NCI-H524 (cell line): ENCODE measurements around the gene ABCA8.
"Not testable (repeated sequence)": the region's sequence is repeated elsewhere in the genome, so short reads cannot be mapped to it uniquely, and the experiment has no call there.

Experiments used
- DNase-seq, 2 experiments: peaks; one replicate each; lab custom pipeline; 2025; lab: John Stamatoyannopoulos, UW

Gene ABCA8, protein sequence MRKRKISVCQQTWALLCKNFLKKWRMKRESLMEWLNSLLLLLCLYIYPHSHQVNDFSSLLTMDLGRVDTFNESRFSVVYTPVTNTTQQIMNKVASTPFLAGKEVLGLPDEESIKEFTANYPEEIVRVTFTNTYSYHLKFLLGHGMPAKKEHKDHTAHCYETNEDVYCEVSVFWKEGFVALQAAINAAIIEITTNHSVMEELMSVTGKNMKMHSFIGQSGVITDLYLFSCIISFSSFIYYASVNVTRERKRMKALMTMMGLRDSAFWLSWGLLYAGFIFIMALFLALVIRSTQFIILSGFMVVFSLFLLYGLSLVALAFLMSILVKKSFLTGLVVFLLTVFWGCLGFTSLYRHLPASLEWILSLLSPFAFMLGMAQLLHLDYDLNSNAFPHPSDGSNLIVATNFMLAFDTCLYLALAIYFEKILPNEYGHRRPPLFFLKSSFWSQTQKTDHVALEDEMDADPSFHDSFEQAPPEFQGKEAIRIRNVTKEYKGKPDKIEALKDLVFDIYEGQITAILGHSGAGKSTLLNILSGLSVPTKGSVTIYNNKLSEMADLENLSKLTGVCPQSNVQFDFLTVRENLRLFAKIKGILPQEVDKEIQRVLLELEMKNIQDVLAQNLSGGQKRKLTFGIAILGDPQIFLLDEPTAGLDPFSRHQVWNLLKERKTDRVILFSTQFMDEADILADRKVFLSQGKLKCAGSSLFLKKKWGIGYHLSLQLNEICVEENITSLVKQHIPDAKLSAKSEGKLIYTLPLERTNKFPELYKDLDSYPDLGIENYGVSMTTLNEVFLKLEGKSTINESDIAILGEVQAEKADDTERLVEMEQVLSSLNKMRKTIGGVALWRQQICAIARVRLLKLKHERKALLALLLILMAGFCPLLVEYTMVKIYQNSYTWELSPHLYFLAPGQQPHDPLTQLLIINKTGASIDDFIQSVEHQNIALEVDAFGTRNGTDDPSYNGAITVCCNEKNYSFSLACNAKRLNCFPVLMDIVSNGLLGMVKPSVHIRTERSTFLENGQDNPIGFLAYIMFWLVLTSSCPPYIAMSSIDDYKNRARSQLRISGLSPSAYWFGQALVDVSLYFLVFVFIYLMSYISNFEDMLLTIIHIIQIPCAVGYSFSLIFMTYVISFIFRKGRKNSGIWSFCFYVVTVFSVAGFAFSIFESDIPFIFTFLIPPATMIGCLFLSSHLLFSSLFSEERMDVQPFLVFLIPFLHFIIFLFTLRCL (N-terminal part only)

DNA sequence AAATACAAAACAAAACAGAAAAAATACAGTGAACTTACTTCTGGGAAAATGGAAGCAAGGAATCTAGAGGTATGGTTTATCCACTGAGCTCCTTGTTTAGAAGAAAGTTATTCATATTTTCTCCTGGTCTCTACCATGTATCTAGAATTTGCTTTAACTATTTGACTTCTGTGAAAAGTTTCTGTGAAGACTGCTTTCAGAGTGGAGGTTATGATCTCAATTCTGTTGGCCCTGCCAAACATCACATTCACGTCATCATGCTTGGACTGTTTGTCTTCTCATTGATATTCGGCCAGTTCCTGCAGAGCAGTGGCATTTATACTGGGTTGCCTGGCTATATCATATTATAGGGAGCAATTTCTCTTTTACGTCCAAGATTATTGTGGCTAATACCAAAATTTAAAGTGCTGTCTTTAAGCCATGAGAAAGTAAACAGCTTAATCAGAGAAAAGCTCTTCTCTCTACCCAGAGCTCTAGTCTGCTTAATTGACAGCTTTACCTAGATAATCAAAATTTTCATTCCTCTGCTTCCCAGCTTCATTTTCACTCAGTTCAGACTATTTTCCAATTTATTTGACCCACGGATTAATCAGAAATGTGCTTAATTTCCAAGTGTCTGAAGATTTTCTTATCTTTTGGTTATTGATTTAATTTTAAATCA, at the start of gene ABCA8:
TSS of gene ABCA8 (minus strand) at position 212 of the 661 bp plus-strand sequence. CDS start 13,358 bp downstream, outside the sequence.
- no peak for DNase-seq

DNA sequence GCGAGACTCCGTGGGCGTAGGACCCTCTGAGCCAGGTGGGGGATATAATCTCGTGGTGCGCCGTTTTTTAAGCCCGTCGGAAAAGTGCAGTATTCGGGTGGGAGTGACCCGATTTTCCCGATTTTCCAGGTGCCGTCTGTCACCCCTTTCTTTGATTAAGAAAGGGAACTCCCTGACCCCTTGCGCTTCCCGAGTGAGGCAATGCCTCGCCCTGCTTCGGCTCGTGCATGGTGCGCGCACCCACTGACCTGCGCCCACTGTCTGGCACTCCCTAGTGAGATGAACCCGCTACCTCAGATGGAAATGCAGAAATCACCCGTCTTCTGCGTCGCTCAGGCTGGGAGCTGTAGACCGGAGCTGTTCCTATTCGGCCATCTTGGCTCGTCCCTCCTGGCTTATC, 49.6 kb upstream of the ABCA8 start:
- not testable (repeated sequence) for DNase-seq

DNA sequence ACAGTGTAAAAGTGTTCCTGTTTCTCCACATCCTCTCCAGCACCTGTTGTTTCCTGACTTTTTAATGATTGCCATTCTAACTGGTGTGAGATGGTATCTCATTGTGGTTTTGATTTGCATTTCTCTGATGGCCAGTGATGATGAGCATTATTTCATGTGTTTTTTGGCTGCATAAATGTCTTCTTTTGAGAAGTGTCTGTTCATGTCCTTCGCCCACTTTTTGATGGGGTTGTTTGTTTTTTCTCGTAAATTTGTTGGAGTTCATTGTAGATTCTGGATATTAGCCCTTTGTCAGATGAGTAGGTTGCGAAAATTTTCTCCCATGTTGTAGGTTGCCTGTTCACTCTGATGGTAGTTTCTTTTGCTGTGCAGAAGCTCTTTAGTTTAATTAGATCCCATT, 44.6 kb upstream of the ABCA8 start:
- not testable (repeated sequence) for DNase-seq

DNA sequence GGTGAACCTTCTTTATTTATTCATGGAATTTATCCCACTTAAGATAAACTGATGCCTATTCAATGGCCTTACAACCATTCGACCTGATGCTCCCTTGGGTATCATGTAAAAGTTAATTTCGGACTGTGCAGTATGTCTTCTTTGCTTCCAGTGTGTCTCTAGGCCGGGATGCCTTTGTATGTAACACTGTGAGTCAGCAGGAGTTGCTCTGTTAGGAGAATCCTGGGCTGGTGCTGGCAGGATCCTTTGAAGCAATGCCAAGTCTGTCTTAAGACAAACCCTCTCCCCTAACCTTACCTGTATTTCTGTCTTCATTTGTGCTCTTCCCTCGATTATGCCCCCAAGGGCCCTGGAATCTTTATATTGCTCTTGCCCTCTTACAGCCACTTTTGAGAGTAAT, 37.9 kb upstream of the ABCA8 start:
- DNase-seq, result no peak

DNA sequence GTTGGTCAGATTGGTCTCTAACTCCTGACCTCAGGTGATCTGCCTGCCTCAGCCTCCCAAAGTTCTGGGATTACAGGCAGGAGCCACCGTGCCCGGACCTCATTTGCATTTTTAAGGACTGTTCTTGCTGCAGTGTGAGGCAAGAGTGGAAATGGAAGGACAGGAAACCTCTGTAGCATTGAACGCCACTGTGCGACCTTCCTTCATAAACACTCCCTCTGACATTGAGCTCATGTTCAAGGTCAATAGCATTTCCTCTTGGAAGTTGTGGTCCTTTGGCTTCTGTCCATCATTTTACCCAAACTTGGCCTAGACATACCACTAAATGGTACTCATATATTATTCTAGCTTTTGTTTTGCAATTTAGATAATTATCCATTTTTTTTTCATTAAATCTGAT, 32.8 kb upstream of the ABCA8 start:
- DNase-seq, result no peak

DNA sequence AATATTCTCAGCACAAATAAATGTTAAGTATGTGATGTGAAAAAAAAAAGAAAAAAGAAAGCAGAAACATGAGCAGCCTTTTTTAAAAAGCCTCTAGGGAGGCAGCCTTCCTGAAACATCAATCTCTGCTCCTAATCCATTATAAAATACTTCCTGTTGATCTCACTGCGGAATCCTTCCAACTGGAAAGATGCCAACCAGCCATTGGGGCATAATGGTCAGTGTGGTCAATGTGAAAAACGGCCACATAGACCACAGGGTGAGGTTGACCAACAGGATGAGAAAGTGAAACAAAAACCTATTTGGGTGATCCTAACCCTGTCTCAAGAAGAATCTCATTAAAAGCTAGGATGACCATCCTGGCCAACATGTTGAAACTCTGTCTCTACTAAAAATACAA, 26.1 kb upstream of the ABCA8 start:
- DNase-seq, result no peak

DNA sequence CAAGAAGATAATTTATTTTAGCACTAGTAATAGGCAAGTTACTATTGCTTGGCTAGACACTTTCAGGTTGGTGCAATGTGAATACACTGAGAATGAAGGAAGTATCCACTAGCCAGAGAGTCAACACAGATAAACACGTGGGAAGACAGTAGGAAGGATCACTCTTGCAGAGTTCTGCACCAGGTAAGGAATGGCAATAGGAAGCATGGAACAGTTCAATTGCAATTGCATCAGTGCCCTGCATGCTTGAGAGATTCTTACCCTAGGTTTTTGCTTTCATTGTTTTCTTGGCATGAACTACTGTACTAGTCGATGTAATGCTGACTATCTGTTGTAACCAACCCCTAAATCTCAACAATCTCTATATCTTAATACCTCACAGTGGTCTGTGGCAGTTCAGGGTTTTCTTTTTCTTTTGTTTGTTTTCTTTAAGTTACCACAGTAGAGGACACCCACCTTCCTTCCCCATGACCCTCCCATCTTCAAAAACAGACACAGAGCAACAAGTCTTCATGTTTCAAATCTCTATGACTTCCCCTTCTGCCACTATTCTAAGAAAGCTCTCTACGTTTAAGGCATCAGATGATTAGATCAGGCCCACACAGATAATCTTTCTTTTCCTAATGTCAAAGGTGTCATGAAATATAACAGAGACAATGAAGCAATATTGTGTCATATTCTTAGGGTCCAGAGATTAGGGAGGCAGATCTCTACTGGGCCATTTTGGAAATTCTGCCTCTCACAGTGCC, 18.1 kb upstream of the ABCA8 start:
- no peak for DNase-seq

DNA sequence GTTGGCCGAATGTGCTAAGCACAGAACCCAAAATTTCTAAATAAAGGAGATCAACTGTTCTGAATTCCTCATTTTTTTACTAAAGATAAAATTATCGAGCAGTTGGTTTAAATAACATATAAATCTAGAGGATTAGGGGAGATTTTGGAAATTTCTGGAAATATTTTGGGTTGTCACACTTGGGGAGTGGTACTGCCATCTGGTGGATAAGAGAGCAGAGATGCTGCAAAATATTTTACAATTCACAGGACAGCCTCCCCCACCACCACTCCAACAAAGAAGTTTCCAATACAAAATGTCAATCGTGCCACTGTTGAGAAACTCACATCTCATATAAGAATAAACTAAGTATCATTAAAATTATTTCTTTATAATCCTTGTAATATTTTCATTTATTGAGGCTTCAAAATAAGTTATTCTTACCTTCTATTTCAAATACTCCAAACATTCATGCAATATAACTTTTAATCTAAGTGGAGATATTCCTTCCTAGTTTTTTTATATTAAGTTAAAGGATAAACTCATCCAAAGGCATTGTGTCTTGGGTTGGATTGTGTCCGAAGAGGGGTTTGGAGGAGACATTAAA, 17.0 kb upstream of the ABCA8 start:
- DNase-seq, result peak in 1 of 2 experiments; percentile 39

DNA sequence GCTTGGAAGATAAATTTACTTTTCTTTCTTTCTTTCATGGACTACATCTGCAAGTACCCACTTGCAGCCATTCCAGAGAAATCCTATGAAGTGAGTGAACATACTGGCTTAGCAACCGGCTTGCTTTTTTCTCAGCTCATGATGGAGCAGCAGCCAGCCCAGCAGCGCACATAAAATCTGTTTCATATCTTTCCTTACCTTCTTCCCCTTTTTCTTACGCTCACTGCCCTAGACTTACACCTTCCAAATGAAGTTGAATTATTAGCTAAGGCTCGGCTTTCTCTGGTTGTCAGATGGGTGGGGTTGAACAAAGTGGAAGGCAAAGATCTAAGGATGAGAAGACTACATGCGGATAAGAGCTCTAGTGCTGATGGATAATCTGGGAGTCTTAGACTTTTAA, 13.9 kb upstream of the ABCA8 start:
- no peak for DNase-seq

DNA sequence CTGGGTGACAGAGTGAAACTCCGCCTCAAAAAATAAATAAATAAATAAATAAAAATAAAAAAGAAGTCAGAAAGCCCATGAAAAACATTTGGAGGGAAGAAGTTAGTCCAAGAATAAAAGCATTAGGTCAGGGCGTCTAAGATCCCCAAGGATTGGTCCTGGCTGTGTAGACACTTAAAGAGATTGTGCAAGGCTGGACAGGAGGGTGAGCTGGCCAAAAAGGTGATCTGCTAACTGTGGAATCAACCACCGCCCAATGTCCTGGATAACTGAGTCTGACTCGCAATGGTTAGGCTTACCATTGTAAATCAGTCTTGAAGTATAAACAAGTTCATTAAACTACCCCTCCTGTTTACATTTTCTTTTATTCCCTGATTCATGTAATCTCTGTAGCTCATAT, 8.8 kb upstream of the ABCA8 start:
- no peak for DNase-seq

DNA sequence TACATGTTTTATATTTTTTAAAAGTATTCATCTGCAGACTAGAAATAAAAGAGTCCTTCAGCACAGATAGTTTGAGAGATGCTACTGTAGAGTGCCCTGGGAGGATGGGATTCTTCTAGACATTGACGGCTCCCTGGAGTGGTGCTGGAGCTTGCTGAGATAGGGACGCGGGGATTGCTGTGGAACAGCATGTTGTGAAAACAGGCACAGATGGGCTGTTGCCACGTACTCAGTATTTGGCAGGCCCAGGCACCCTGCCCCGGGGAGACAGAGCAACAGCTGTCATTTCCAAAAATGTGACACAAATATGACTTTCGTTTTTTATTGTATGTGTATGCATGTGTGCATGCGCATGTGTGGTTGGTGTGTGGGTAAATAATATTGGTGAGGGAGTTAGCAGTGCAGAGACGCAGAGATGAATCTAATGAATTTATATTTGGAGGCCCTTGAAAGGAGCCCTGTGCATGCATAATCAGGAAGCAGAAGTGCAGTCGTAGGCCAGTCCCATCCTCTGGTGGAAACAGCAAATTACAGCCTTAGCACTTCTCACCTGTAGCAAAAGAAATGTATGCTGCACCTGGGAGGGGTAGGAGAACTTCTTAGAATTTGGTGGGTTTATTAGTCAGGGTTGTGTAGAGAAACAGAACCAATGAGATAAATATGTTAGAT, 6.2 kb upstream of the ABCA8 start:
- peak; percentile 71 to 87 for DNase-seq

DNA sequence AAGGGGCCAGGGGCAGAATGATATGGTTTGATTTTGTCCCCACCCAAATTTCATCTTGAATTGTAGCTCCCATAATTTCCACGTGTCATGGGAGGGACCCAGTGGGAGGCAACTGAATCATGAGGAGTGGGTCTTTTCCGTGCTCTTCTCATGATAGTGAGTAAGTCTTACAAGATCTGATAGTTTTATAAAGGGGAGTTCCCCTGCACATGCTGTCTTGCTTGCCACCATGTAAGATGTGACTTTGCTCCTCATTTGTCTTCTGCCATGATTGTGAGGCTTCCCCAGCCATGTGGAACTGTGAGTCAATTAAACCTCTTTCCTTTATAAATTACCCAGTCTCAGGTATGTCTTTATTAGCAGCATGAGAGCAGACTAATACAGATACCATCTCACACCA, 3.9 kb upstream of the ABCA8 start:
- not testable (repeated sequence) for DNase-seq

DNA sequence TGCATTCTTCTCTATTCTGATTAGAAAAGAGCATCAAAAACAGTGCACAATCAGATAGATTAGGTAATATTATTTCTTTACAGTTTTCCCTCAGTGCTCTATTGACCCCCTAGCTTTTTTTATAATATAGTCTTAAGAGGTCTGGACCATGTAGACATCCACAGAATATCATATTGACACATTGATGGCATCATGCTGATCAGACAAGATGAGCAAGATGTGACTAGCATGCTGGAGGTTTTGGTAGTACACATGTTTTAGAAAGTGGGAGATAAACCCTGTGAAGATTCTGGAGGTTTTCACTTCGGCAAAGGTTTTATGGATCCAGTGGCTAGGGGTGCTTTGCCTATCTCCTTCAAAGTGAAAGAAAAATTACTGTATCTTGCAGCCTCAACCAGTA, 2.8 kb upstream of the ABCA8 start:
- no peak for DNase-seq

DNA sequence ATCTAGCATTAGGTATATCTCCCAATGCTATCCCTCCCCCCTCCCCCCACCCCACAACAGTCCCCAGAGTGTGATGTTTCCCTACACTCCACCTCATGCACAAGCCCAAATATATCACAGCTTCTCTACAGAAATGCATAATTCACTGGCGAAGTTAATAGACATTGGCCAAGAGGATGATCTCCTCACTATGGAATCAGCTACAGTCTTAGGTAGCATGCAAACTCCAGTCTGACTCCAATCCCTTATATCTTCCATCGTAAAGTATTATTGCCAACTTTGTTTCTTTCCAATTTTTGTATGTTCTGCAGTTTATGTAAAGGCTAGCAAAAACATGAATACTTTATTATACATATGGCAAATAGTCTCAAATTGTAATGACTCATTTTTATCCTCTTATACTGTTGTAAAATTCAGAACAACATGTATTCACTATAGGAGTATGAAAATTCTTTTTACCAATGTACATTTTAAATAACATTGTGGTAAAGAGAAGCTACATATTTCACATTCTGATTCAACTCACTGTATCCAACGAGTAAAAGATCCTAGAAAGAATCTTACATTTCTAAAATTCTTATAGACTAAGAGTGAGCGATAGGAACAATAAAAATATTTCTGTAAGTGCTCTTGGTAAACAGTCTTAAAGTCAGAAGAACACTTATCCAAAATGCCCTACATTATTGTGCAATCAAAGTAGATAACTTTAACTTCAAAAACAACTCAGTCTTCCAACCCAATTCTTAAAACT, 871 bp downstream of the ABCA8 start:
- DNase-seq, result no peak

DNA sequence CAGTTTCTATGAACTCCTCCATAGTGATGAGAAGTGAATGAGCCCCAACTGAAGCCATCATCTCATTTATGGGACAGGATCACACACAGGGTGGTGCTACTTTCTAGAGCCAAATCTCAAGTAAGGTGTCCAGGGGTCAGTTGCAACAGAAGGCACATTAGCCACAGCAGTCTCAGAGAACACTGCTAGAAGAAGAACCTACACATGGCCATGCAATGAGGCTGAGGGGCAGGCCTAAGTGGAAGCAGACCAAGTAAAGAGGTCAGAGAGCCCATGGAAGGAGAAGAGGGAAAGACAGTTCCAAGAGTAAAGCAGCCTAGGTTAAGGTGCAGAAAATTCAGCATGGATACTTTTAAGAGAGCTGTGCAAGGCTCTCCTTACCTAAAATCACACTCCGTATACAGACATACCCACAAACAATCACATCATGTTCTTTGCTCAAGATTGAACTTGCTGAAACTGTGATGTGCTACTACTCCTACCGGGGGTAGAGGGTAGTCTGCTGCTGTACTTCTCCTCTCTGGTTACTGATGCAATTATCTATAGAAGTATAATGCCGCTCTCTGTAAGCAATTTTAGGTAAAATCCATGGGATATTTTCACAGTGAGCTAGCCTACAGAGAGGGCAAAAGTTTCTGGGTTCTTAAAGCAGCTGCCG, 1.7 kb downstream of the ABCA8 start:
- no peak for DNase-seq

DNA sequence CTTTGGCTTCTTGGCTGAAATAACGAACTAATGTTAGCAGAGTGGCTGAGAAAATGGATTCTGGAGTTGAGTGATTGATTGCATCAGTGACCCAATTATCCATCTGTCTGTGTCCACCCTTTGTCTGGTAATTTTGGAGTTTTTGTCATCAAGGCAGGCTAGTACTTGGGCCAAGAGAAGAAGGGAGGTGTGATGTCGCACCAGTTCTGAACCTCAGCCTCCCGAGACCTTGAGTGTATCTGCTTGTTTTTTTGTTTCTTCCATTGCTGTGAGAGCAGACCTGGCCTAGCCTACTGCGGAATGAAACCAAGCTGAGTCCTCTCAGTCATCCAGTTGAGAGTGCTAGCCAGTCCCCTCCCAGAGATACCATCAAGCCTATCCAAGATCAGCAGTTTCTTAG, 4.5 kb downstream of the ABCA8 start:
- DNase-seq, result no peak

DNA sequence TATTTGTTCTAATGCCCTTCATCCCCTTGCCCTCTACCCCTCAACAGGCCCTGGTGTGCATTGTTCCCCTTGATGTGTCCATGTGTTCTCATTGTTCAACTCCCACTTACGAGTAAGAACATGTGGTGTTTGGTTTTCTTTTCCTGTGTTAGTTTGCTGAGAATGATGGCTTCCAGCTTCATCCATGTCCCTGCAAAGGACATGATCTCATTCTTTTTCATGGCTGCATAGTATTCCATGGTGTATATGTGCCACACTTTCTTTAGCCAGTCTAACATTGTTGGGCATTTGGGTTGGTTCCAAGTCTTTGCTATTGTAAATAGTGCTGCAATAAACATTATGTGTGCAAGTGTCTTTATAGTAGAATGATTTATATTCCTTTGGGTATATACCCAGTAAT, 7.3 kb downstream of the ABCA8 start:
- DNase-seq, result not testable (repeated sequence)

DNA sequence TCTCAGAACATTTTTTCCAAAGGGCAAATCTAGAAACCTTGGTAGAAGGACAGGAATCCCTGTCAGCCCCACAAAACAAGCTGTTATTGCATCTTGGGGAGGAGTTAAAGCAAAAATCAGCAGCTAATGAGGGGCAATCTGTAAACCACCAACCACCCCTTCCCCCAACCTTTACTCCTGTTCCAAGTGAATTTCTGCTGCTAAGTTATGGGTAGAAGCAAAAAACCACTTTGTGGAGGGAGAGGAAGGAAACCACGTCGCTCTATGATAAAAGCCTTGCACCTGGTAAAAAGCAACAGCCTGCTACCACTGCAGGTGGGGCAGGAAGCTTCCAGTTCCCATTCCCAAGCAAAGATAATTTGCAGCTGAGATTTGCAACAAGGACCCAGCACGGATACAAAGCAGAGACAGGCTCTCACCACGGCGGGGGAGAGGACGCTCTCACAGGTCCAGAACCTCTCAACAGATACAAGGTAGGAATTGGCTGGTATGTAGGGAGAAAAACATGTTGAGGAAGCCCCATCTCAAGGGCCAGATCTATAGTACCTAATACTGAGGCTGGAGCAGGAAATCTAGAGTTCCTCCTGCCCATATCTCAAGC, 10.7 kb downstream of the ABCA8 start:
- DNase-seq, result no peak
